Activated T-cell treated with anti-CD3 and anti-CD28 coated beads, Interleukin-2, amount 50 U/mL, for 24 hours (primary cell): ENCODE results near the gene MRPL30.
"Not testable (repeated sequence)": the region's sequence is repeated elsewhere in the genome, so short reads cannot be mapped to it uniquely, and the experiment has no call there.

Experiments used
- DNase-seq: peaks from one replicate; pipeline ENCODE4 v3.0.0-alpha.2; 2020
- H3K27ac Mint-ChIP-seq: 2 replicates; pipeline ENCODE4 v1.8.0; 2020; ENCODE audit warnings: mild to moderate bottlenecking, mixed read lengths
- H3K27me3 Mint-ChIP-seq: 2 replicates; pipeline ENCODE4 v1.8.0; 2020; ENCODE audit warnings: mixed read lengths
- H3K36me3 Mint-ChIP-seq: 2 replicates; pipeline ENCODE4 v1.8.0; 2020; ENCODE audit warnings: low read depth, mixed read lengths
- H3K4me1 Mint-ChIP-seq: 2 replicates; pipeline ENCODE4 v1.8.0; 2020; ENCODE audit warnings: low read depth, mixed read lengths
- H3K4me3 Mint-ChIP-seq: 2 replicates; pipeline ENCODE4 v1.8.0; 2020; ENCODE audit warnings: mild to moderate bottlenecking, moderate library complexity, mixed read lengths
- H3K9me3 Mint-ChIP-seq: 2 replicates; pipeline ENCODE4 v1.8.0; 2020; ENCODE audit warnings: mixed read lengths

Gene MRPL30

DNA sequence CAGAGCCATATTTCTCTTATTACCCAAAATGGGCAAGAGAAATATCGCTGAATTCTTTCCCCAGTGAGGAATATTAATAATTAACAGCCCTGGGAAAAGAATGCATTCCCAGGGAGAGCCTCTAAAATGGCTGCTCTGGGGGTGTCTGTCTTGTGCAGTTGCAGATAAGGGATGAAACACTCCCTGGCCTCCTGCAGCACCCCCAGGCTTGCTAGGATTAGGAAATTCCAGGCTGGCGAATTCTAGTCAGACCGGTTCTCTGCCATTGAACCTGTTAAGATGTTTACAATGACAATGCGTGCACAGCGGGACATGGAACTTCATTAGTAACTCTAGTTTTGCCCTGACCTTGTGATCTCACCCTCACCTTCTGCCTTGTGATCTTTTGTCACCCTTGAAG lies 24.5 kb downstream of the MRPL30 start:
- H3K9me3 Mint-ChIP-seq: peaks cover 5% of the 10 kb centered on the region
- H3K36me3 Mint-ChIP-seq: peaks cover 41% of the 10 kb centered on the region
- peaks cover 1% of the 10 kb centered on the region for H3K4me1 Mint-ChIP-seq
- DNase-seq: no peak
- H3K27ac Mint-ChIP-seq: no peak overlapping the region
- H3K4me3 Mint-ChIP-seq: no peak overlapping the region
- H3K27me3 Mint-ChIP-seq: no peaks in the 10 kb centered on the region

DNA sequence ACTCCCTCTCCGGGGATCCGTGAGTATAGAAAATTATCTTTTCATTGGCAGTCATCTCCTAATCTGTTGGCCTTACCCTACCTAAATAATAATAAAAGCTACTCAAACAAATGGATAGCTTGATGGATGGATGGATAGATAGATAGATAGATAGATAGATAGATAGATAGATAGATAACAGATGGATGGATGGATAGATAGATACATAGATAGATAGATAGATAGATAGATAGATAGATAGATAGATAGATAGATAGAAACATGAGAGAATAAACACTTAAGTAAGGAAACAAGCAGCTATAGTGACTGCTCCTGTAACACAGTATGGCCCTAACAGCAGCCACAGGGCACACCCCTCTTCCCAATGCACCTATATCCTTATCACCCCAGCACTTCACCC lies 35.1 kb downstream of the MRPL30 start:
- no peak overlapping the region for H3K4me3 Mint-ChIP-seq
- H3K9me3 Mint-ChIP-seq: no peaks in the 10 kb centered on the region
- no peak overlapping the region for H3K27ac Mint-ChIP-seq

DNA sequence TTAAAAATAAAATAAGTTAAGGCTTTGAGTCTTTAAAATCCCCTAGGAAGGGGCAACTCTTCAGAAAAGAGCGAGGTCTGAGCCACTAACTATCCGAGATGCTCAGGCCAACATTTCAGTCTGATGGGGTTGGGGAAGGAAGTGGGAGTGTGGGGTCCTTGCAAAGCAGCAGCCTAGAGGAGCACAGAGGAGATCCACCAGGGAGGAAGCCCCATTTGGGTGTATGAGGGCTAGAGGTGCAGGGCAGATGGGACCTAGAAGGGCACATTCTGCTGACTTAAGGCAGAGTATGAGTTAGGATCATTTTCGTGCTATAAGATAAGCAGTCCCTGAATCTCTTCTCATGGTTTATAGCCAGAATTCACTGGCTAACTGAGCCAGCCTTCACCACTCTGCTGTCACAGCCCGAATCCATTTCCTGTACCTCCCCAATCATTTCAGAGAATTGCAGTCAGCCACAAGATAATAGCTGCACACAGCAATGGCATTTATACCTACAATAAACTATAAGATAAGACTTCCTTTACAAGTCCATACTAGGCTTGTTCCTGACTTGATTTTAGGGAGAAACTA lies 37.0 kb downstream of the MRPL30 start:
- no peak for DNase-seq
- Mint-ChIP-seq H3K4me3 (no peak overlapping the region), H3K27me3 (no peaks in the 10 kb centered on the region), H3K27ac (no peak overlapping the region), H3K36me3 (peaks cover 30% of the 10 kb centered on the region), H3K4me1 (no peaks in the 10 kb centered on the region), H3K9me3 (no peaks in the 10 kb centered on the region)

More for the DNA sequence above, 35.1 kb downstream of the MRPL30 start:
- Mint-ChIP-seq H3K36me3 (peaks cover 28% of the 10 kb centered on the region), H3K4me1 (no peaks in the 10 kb centered on the region), H3K27me3 (no peaks in the 10 kb centered on the region)
- DNase-seq: no peak

DNA sequence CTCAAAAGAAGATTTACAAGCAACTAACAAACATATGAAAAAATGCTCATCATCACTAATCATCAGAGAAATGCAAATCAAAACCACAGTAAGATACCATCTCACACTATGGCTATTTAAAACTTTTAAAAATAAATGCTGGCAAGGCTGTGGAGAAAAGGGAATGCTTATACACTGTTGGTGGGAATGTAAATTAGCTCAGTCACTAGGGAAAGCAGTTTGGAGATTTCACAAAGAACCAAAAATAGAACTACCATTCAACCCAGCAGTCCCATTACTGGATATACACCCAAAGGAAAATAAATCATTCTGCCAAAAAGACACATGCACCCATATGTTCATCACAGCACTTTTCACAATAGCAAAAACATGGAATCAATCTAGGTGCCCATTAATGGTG lies 52.2 kb downstream of the MRPL30 start:
- not testable (repeated sequence) for H3K4me1 Mint-ChIP-seq, DNase-seq, H3K27me3 Mint-ChIP-seq, H3K4me3 Mint-ChIP-seq, H3K27ac Mint-ChIP-seq, H3K36me3 Mint-ChIP-seq
- peaks cover 30% of the 10 kb centered on the region for H3K9me3 Mint-ChIP-seq

DNA sequence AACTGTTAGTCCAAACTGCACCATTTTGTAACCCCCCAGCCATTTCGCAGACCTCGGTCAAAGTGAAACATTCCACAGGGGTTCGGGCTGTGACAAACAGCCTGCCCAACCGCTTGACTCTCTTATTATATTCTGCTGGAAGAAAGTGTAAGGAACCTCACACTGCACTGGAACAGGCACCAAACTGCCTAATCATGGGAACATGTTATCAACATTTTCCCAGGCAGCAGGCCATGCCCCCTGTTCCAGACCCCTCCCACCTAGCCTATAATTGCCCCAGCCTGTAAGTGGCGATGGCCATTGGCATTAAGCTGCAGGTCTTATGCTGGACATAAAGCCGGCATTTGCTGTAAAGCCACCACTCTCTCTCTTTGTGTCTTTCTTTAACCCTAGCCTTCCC lies 57.6 kb downstream of the MRPL30 start:
- H3K36me3 Mint-ChIP-seq: no peaks in the 10 kb centered on the region
- H3K4me3 Mint-ChIP-seq: no peak overlapping the region
- DNase-seq: no peak
- H3K27ac Mint-ChIP-seq: no peak overlapping the region
- no peaks in the 10 kb centered on the region for H3K4me1 Mint-ChIP-seq
- no peaks in the 10 kb centered on the region for H3K27me3 Mint-ChIP-seq
- no peaks in the 10 kb centered on the region for H3K9me3 Mint-ChIP-seq

DNA sequence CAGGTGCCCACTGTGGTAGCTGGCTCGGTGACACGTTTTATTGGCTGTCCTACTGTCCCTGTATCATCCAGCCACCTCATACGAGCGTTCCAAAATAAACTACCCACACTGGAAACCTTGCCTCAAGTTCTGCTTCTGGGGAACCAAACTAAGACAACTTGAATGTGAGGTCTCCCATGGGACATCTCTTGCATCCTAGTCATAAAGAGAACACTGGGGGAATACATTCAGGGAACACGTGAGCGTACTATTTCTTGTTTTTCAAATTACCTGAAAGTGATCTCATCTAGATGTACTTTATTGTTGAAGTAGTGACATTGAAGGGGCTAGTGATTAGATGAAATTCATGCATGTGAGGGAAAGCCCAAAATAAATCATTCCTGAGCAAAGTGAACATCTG lies 59.4 kb downstream of the MRPL30 start:
- DNase-seq: no peak
- H3K27ac Mint-ChIP-seq: no peak overlapping the region
- H3K36me3 Mint-ChIP-seq: no peaks in the 10 kb centered on the region

DNA sequence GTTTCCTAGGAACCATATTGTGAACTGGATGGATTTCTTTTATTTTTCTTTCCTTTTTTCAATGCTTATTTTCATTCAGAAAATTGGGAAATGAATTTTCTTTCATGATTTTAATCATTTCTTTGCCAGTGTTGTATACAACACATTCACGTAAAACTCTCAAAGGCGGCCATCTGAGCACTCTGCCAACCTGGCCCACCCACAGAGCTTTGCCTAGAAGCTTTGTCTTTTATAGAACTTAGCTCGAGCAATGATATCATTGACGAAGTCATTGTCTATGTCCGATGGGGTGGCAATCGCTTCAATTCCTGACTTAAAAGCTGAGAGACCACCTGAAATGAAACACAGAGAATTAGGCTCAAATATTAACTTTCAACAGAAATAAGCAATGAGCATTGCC lies 61.2 kb downstream of the MRPL30 start:
- Mint-ChIP-seq H3K4me3 (no peak overlapping the region), H3K4me1 (no peaks in the 10 kb centered on the region), H3K27me3 (no peaks in the 10 kb centered on the region), H3K36me3 (peaks cover 10% of the 10 kb centered on the region), H3K9me3 (no peaks in the 10 kb centered on the region), H3K27ac (no peak overlapping the region)
- DNase-seq: no peak

More for the DNA sequence above, 59.4 kb downstream of the MRPL30 start:
- Mint-ChIP-seq H3K4me3 (no peak overlapping the region), H3K4me1 (no peaks in the 10 kb centered on the region), H3K27me3 (no peaks in the 10 kb centered on the region), H3K9me3 (no peaks in the 10 kb centered on the region)
